Urinary bladder (tissue), 4 donors: ENCODE results near the gene ROMO1. TPM values are rescaled to one million over a fixed set of nuclear protein-coding genes. Genes with fewer than 3 reads are reported as not detected.
"Not testable (repeated sequence)": the region's sequence is repeated elsewhere in the genome, so short reads cannot be mapped to it uniquely, and the experiment has no call there.

Source experiments
- DNase-seq: peaks from one replicate; pipeline ENCODE4 v3.0.0-alpha.2; 2015; ENCODE audit errors: extremely low spot score
- H3K27ac ChIP-seq: one replicate; pipeline ENCODE4 v1.5.1; 2013; ENCODE audit warnings: low read depth, mild to moderate bottlenecking, moderate library complexity
- H3K36me3 ChIP-seq: one replicate; pipeline ENCODE4 v1.6.1; 2013; ENCODE audit warnings: mild to moderate bottlenecking, moderate library complexity; ENCODE audit not compliant: insufficient read depth
- H3K4me1 ChIP-seq: one replicate; pipeline ENCODE4 v1.6.1; 2013; ENCODE audit warnings: mild to moderate bottlenecking, moderate library complexity; ENCODE audit not compliant: insufficient read depth
- H3K4me3 ChIP-seq: one replicate; pipeline ENCODE4 v1.5.1; 2013; ENCODE audit warnings: low read depth, low read length
- WGBS: extraction: QIAGEN DNeasy Blood & Tissue Kit; methylation state at CpG from one replicate; pipeline ENCODE4 v1.1.7; 2013; 5-methylcytosine and 5-hydroxymethylcytosine counted together
- polyA plus RNA-seq: library from polyadenylated mRNA; stranded (reverse); fragments of 200-250 nt; gene quantifications from one replicate; pipeline ENCODE4 v1.2.3, GENCODE V29; 2013
- total RNA-seq: library from RNA; depleted of rRNA; stranded (reverse); fragments of >200 nt; gene quantifications from one replicate; pipeline ENCODE4 v1.2.3, GENCODE V29; 2014
- donor health status: healthy with polysubstance abuse.
- donor health status: healthy.

The ROMO1 gene
- total and polyA plus RNA-seq, 2 donors: 78.8 to 252 TPM

GRCh38 chr20:35695978-35696377, 3.2 kb upstream of the ROMO1 start:
- WGBS: 81% methylated on average over 4 of the region's 4 CpGs
- Histone ChIP-seq H3K36me3 (no peaks in the 10 kb centered on the region), H3K4me1 (no peaks in the 10 kb centered on the region), H3K4me3 (no peak overlapping the region), H3K27ac (no peak overlapping the region)
- DNase-seq: no peak

GRCh38 chr20:35697696-35698297, 1.4 kb upstream of the ROMO1 start:
- no peaks in the 10 kb centered on the region for H3K36me3 ChIP-seq
- H3K4me3 ChIP-seq: peak overlapping the region; percentile 85
- WGBS: 77% methylated on average over 9 of the region's 9 CpGs
- DNase-seq: no peak
- H3K4me1 ChIP-seq: no peaks in the 10 kb centered on the region
- H3K27ac ChIP-seq: no peak overlapping the region

DNA sequence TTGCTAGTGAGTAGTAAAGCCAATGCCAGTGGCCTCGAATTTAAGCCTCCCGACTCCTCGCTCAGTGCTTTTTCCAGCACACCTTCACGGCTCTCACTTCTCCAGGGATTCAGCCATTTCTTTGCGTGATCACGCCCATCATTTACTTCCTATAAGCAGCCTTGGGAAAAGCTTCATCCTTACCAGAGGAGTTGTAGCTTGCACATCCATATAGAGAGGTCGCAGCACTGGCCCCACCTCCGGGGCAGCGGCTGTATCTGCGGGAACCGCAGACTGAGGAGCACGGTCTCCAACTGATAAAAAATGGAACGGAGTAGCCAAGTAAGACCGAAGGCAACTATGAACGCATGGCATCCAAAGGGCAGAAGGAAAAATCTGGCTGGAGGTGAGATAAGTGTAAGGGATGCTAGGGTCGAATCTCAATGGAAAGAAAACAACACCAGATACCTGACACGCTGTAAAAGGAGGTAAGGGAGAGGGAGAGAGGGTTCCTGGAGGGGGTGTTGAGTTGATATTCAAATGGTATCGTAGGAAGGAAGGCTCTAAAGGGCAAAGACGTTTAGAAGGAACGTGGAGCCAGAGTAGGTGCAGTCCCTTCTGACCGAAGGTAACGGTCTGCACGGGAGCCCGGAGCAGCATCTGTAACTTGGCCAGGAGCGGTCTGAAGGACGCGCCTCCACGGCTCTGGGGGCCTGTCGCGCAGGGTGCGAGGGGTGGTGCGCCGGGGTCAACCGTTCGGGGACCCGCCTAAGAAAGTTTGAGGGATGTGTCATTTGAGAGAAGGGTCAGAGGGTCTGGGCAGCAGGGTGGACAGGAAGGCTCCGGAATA, 693 bp upstream of the ROMO1 start:
- no peaks in the 10 kb centered on the region for H3K36me3 ChIP-seq
- no peak for DNase-seq

DNA sequence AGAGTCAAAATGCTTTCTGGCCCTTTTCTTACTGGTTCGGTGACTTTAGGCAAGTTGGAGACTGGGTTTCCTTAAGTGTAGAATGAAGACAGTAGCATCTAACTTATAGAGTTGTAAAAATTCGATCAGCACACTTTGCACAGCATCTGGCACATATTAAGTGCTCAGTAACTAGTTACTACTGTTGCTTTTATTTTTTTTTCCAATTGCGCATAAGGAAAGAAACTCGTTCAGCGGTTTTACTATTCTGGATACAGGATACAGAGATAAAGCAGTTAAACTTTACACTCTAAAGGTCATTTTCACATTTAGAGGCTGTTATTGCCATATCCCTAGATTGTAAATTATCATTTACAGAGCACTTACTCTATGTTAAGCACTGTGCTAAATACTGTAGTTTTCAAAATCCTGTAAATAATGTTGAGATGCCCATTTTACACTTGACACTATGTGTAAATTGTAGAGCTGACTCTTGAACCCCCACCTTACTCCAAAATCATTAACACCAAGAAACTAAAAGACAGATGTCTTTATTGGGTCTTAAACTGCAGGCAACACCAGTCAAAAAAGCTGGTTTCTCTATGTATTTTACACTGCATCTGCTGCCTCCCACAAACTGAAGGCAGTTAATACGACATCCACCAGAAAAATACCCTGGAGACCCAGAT, 886 bp downstream of the ROMO1 start:
- H3K36me3 ChIP-seq: peaks cover 3% of the 10 kb centered on the region
- no peak for DNase-seq

More for the DNA sequence above, 693 bp upstream of the ROMO1 start:
- Histone ChIP-seq H3K27ac (no peak overlapping the region), H3K4me1 (no peaks in the 10 kb centered on the region), H3K4me3 (peak overlapping the region; percentile 85)
- 5% methylated on average over 37 of the region's 37 CpGs for WGBS

DNA sequence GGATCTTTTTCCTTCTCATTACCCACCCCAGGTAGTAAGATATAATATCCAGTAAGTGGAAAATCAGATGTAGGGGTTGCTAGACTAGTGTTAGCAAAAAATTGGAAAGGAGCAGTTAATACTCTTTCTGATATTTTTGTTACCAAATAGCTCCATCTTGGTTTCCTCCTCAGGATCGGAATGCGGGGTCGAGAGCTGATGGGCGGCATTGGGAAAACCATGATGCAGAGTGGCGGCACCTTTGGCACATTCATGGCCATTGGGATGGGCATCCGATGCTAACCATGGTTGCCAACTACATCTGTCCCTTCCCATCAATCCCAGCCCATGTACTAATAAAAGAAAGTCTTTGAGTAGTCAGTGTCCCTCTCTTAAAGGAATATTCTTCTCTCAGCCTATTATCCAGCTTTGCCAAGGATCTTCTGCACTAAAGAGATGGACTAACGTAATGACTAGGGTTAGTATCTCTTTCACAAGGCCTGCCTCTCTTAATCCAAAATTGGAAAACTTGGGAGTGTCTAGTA, 1.5 kb downstream of the ROMO1 start:
- WGBS: 88% methylated on average over 7 of the region's 7 CpGs
- DNase-seq: no peak
- Histone ChIP-seq H3K36me3 (peaks cover 3% of the 10 kb centered on the region), H3K27ac (no peak overlapping the region), H3K4me1 (no peaks in the 10 kb centered on the region), H3K4me3 (no peak overlapping the region)

More for the DNA sequence above, 886 bp downstream of the ROMO1 start:
- H3K4me3 ChIP-seq: peak overlapping the region; percentile 85
- WGBS: 17% methylated on average over 6 of the region's 6 CpGs
- H3K4me1 ChIP-seq: no peaks in the 10 kb centered on the region
- H3K27ac ChIP-seq: no peak overlapping the region

DNA sequence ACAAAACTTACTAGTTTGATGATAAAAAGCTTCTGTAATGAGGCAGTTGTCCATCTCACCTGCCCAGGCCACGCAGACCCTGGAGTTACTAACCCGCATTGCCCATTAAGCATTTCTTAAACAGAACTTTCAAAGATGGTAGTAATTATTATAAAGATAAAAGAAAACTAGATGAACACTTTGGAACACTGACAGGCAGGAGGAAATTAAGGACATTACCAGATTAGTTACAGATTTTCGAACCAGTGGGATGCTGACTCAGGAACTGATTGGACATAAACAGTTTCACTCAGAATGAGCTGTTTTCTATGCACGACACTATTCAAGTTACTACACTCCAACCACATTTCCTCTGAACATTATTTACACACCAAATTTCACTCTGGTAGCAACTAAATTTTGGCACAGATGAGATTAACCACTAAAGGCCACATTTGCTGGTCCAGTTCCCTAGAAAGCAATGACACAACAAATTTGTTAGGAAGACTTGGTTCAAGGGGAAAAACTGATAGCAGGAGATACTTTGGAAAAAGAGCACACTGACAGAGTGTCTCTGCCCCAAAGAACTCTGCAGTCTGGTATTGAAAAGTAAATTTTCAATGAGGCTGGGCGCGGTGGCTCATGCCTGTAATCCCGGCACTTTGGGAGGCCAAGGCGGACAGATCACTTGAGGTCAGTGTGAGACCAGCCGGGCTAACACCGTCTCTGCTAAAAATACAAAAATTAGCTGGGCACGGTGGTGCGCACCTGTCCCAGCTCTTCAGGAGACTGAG, 3.0 kb downstream of the ROMO1 start:
- WGBS: 79% methylated on average over 12 of the region's 12 CpGs
- H3K4me1 ChIP-seq: no peaks in the 10 kb centered on the region
- no peak for DNase-seq
- H3K27ac ChIP-seq: no peak overlapping the region
- peaks cover 5% of the 10 kb centered on the region for H3K36me3 ChIP-seq
- no peak overlapping the region for H3K4me3 ChIP-seq

DNA sequence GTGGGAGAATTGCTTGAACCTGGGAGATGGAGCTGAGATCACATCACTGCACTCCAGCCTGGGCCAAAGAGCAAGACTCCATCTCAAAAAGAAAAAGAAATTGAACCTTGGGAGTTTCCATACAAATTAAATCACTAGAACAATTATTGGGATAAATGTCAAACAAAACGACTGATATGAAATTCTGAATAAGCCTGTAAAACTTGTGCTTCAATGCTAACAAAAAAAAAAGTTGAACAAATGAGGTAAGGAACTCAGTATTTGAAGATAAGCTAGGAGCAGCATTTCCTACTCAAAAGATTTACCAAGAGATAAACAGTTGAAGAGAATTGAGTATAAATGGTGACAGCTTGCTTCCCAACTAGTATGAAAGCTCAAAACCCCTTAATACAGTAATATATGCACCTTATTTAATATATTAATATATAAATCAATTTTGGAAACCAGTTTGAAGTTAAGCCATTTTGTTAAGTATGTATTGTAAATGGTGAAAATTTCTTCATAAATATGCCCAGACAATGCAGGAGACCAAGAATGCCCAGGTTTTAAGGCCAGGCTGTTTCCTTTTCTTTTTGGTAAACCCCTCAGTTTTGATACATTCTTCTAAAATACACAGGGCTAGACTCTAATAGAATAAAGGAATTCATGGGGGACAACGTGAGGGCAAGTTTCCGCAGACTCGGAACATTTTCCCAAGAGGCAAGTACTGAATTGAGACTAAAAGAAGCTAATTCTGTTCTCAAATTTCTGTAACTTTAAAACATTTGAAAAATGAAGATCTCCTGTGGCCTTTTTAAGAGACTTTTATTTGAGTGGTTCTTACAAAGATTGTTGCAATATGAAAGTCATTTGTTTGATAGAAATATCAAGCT, 3.9 kb downstream of the ROMO1 start:
- H3K27ac ChIP-seq: no peak overlapping the region
- no peak for DNase-seq
- H3K4me3 ChIP-seq: no peak overlapping the region
- WGBS: 55% methylated on average over 4 of the region's 4 CpGs
- no peaks in the 10 kb centered on the region for H3K4me1 ChIP-seq
- H3K36me3 ChIP-seq: peaks cover 5% of the 10 kb centered on the region

GRCh38 chr20:35704514-35705261, 5.5 kb downstream of the ROMO1 start:
- no peak overlapping the region for H3K4me3 ChIP-seq
- WGBS: 85% methylated on average over 5 of the region's 5 CpGs
- no peaks in the 10 kb centered on the region for H3K4me1 ChIP-seq
- peaks cover 9% of the 10 kb centered on the region for H3K36me3 ChIP-seq
- DNase-seq: no peak
- H3K27ac ChIP-seq: no peak overlapping the region

- H3K4me3 ChIP-seq, DNase-seq, H3K36me3 ChIP-seq, H3K4me1 ChIP-seq, H3K27ac ChIP-seq: not testable (repeated sequence)
- 85% methylated on average over 11 of the region's 11 CpGs for WGBS
These were observed 6.7 kb downstream of the ROMO1 start for GRCh38 chr20:35705894-35706293.

DNA sequence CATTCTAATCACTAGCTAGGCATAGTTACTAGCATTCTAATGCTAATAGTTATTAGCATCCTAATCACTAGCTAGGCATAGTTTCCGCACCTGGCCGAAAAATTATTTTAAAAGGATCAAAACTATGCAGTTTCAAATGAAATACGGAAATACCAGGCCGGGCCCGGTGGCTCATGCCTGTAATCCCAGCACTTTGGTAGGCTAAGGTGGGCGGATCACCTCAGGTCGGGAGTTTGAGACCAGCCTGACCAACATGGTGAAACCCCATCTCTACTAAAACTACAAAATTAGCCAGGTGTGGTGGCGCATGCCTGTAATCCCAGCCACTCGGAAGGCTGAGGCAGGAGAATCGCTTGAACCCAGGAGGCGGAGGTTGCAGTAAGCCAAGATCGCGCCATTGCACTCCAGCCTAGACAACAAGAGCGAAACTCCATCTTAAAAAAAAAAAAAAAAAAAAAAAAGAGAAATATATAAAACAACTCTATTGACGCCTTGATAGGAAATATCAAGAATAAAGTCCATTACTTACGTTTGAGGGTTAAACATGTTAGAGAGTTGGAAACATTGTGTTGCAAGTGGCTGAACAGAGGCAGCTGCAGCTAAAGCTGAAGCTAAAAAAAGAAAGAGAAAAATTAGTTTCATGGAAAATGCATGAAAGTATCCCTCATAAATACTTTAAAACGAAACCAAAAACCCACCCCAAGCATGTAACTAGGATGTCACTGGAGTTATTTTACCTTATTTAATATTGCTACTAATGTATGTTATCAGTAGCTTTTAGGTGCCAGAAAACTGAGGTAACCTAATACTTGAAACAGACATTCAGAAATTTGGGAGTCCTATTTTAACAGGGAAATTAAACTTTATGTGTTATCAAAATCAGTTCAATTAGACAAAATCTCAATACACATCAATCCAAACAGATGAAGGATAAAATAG, 7.7 kb downstream of the ROMO1 start:
- not testable (repeated sequence) for H3K27ac ChIP-seq, H3K4me3 ChIP-seq, DNase-seq, H3K36me3 ChIP-seq, H3K4me1 ChIP-seq
- WGBS: 91% methylated on average over 17 of the region's 17 CpGs

DNA sequence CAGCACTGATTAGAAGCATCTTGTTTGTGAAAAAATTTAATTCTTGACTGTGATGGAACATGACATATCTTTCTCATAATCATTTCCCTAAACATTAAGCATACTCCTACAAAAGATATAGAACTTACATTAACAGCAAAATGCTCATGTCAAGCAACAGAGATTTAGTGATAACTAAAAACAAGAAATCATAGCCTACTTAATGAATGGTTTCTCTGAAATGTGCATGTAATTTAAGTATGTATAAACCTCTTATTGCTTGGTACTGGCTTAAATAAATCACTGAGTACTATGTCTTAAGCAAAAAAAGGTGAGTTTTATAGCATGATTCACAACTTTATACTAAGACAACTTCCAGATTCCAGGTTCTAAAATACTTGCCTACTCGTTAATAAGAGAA, 9.3 kb downstream of the ROMO1 start:
- Histone ChIP-seq H3K27ac (no peak overlapping the region), H3K4me1 (no peaks in the 10 kb centered on the region), H3K4me3 (no peak overlapping the region), H3K36me3 (peaks cover 9% of the 10 kb centered on the region)
- DNase-seq: no peak
- WGBS: 49% methylated on average over 1 of the region's 1 CpG
